ENCODE data around the gene SLC44A1. TPM values are rescaled to one million over a fixed set of nuclear protein-coding genes. Genes with fewer than 3 reads are reported as not detected.

The SLC44A1 gene
- total RNA-seq, 4 donors from 2014 or later, result 35.4 to 62.3 (median 48.2) TPM

DNA sequence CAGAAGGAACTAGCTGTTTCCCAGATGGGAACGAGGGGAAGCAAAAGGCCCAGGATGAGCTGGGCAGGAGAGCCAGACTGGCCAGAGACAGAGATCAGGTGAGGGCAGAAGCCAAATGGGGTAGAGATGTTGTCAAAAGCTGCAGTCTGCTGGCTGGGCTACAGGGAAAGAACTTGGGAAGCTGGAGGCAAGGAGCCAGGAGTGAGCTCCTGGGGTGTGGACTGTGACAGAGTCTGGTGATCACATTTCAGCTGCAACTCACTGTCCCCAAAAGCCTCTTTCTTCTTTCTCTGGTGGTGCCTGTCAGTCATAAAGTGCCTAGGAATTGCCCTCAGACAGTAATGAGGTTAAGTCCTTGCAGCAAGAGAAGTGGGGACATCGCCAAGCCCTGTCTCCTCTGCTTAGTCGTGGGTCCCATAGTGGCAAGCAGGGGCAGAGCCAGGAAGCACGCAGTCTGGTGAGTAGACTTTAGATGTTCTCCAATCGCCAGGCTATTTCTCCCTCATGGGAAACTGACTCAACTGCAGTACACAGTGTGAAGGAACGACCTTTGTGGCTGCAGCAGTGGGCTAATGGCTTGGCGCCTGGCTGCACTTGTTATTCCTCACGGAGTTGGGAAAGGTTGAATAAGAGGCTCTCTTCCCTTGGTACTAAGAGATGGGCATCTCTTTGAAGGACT is 200.9 kb downstream of the SLC44A1 start:
- DNase-seq (ENCODE audit: low spot score) (no peak), ATAC-seq (ENCODE audit: low FRiP score) (no peak)
- TF ChIP-seq, protein P1, sequence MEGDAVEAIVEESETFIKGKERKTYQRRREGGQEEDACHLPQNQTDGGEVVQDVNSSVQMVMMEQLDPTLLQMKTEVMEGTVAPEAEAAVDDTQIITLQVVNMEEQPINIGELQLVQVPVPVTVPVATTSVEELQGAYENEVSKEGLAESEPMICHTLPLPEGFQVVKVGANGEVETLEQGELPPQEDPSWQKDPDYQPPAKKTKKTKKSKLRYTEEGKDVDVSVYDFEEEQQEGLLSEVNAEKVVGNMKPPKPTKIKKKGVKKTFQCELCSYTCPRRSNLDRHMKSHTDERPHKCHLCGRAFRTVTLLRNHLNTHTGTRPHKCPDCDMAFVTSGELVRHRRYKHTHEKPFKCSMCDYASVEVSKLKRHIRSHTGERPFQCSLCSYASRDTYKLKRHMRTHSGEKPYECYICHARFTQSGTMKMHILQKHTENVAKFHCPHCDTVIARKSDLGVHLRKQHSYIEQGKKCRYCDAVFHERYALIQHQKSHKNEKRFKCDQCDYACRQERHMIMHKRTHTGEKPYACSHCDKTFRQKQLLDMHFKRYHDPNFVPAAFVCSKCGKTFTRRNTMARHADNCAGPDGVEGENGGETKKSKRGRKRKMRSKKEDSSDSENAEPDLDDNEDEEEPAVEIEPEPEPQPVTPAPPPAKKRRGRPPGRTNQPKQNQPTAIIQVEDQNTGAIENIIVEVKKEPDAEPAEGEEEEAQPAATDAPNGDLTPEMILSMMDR (IDR thresholded peaks at IDR 0.05), result no peak

DNA sequence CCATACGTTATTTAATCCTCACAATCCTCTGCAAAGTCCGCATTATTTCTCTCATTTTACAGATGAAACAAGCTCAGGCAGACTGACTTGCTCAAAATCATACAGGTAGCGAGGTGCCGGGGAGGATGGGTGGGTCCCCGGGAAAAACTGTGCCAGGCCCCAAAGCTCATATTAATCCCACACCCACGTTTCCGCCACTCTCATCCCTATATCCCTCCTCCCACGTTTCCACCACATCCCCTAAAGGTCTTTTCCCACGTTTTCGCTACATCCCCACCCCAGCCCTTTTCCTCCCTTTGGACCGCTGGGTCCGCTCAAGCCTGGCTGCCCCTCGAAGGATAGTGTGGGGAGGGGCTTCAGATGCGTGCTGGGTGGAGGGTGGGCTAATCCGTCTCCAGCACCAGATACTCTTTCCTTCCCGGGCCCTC is 202.9 kb downstream of the SLC44A1 start:
- DNase-seq (ENCODE audit: low spot score), result no peak
- no peak for ATAC-seq (ENCODE audit: low FRiP score)
- TF ChIP-seq, protein P1 (IDR thresholded peaks at IDR 0.05), result no peak

DNA sequence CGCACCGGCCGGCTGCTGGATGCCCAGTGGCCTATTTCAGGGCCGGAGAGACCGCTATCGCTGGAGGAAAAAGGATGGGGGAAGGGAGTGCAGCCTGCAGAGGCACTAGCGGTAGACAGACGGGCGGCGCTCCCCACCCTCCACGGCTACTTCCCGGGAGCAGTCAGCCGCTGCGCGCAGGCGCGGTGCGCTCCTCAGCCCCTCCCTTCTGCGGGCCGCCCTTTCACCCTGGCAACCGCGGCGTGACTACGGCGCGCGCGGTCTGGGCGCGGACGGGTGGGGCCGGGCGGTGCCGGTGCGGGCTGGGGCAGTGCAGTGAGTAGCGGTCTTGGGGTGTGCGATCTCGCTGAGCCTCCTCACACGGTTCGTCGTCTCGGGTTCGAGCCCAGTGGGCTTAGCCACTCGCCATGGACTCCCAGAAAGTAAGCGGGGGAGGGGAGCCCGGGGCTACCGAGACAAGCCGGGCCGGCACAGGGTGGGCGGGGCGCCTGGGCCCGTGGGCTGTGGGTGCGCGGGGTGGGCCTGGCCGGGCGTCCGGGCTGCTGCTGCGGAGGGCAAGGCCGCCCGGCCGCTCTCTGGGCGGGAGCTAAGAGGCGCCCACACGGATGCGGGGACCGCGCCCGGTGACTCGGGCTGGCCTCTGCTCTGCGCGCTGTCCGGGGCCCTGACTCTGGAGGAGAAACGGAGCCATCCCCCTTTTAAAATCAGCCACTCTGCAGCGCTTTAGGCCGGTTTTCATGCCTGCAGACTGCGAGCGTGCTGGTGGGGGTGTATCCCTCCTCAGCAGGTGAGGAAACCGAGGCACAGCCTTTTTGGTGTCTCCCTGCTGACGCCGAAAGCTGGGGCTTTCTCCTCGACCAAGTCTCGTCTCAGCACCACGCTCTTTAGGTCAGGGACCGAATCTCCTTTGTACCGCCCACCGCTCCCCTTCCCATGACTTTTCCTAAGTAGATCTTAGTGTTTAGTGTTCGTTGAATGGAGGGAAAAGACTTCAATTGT is 203.7 kb downstream of the SLC44A1 start, which contains the start of gene FSD1L:
Gene FSD1L (plus strand): TSS at position 221 of the 999 bp plus-strand sequence. CDS start 187 bp downstream, at position 408.
- TF ChIP-seq, protein P1 (IDR thresholded peaks at IDR 0.05), result no peak
- ATAC-seq (ENCODE audit: low FRiP score), result peak; percentile 98
- peak; percentile 67 for DNase-seq (ENCODE audit: low spot score)

DNA sequence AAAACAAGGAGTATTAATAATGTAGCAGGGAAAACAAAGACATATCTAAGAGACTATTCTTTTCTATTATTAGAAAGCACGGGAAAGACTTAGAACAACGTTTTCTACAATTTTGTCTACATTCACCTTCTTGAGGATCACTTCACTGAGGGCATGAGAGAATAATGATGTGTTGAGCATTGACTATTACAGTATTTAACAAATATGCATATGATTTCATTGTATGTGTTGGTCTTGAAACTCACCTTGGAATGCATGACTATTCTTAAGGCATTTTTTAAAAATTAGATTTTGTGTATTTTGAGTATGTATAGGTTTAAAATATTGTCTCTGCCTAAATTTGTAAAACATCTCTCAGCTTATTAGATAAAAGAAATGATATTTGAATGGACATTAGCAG is 204.6 kb downstream of the SLC44A1 start:
- TF ChIP-seq, protein P1 (IDR thresholded peaks at IDR 0.05), result no peak
- no peak for ATAC-seq (ENCODE audit: low FRiP score)
- no peak for DNase-seq (ENCODE audit: low spot score)

DNA sequence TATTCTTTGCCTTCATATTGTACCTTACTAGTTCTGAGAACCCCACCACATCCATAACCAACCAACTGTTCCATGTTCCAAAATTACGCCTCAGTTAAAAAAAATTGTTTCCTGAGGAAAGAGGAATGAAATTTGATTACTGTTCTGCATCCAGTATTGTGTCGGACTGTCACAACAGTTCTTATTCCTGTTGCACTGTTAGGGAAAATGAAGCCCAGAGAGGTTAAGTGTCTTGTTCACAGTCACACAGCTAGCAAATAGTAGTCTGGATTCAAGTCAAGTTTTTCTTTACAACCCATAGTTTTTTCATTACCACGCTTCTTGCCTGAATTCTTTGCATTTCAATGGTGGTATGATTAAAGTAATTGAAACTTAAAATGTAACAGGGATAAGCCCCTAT is 207.7 kb downstream of the SLC44A1 start:
- TF ChIP-seq, protein P1 (IDR thresholded peaks at IDR 0.05), result no peak
- no peak for DNase-seq (ENCODE audit: low spot score)
- no peak for ATAC-seq (ENCODE audit: low FRiP score)

DNA sequence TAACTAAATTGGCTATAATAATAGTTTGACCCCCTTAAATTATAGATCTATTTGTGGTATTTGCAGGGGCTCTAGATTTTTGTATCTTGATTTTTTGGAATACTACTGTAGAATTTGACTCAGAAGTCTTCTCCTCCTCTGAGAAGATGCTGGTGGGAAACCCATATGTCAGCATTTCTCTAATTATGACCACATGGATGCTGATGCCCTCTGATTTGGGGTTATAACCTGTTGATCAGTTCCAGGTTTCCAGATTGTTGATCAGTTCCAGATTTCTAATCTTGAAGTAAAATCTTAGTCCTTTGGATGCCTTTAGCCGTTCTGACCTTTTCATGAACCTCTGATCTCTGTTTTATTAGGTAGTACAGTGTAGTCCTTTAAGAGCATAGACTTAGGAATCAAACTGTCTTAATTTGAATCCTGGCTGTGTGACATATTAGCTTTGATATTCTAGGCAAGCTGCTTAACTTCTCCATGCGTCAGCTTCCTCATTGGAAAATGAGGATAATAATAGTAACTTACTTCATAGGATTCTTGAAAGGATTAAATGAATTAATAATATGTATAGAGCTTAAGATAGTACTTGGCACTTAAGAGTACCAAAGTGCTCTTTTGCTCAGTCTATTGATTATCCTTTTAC is 211.5 kb downstream of the SLC44A1 start:
- DNase-seq (ENCODE audit: low spot score) (no peak), ATAC-seq (ENCODE audit: low FRiP score) (no peak)
- TF ChIP-seq, protein P1 (IDR thresholded peaks at IDR 0.05), result no peak

All from omental fat pad (tissue), 4 donors.